BE2C (cell line): Measurements from ENCODE around the gene BCCIP.

Experiments
- DNase-seq: peaks from one replicate; pipeline ENCODE4 v3.0.0-alpha.2; 2020
- H3K27me3 ChIP-seq: fragments of 250-450 bp; sonication (Bioruptor Pico); 2 replicates; pipeline ENCODE4 v1.5.1; 2020; ENCODE audit warnings: mild to moderate bottlenecking
- H3K36me3 ChIP-seq: fragments of 250-450 bp; sonication (Bioruptor Pico); 2 replicates; pipeline ENCODE4 v1.5.1; 2020; ENCODE audit warnings: mild to moderate bottlenecking
- H3K4me1 ChIP-seq: fragments of 250-450 bp; sonication (Bioruptor Pico); 2 replicates; pipeline ENCODE4 v1.5.1; 2020
- H3K4me3 ChIP-seq: 2 replicates; pipeline ENCODE4 v1.5.1; 2011; ENCODE audit warnings: low read depth, low read length
- H3K9me3 ChIP-seq: fragments of 250-450 bp; sonication (Bioruptor Pico); 2 replicates; pipeline ENCODE4 v1.5.1; 2020
- CTCF ChIP-seq: IDR thresholded peaks from 2 replicates; pipeline ENCODE4 v1.5.1; 2012; ENCODE audit warnings: mild to moderate bottlenecking, low read depth, low read length

The BCCIP gene

GRCh38 chr10:125817337-125817946 is 5.9 kb upstream of the BCCIP start:
- no peaks in the 10 kb centered on the region for H3K4me1 ChIP-seq
- H3K36me3 ChIP-seq = peaks cover 6% of the 10 kb centered on the region
- no peaks in the 10 kb centered on the region for H3K27me3 ChIP-seq
- TF ChIP-seq CTCF = no peak
- no peak overlapping the region for H3K4me3 ChIP-seq
- no peaks in the 10 kb centered on the region for H3K9me3 ChIP-seq
- DNase-seq = no peak

- no peak for TF ChIP-seq CTCF
- Histone ChIP-seq H3K4me1 (no peaks in the 10 kb centered on the region), H3K9me3 (no peaks in the 10 kb centered on the region), H3K27me3 (no peaks in the 10 kb centered on the region), H3K36me3 (peaks cover 6% of the 10 kb centered on the region; the same call in 1 of the 2 replicates), H3K4me3 (no peak overlapping the region)
- DNase-seq = no peak
Measured at GRCh38 chr10:125820701-125821100, 2.6 kb upstream of the BCCIP start.

GRCh38 chr10:125823663-125824251 is 411 bp downstream of the BCCIP start:
- TF ChIP-seq CTCF = no peak
- peaks cover 28% of the 10 kb centered on the region for H3K36me3 ChIP-seq
- H3K9me3 ChIP-seq = no peaks in the 10 kb centered on the region
- peak overlapping the region; percentile 100 for H3K4me3 ChIP-seq
- no peak for DNase-seq
- no peaks in the 10 kb centered on the region for H3K4me1 ChIP-seq
- H3K27me3 ChIP-seq = no peaks in the 10 kb centered on the region

- H3K27me3 ChIP-seq = no peaks in the 10 kb centered on the region
- no peak for DNase-seq
- H3K4me3 ChIP-seq = peak overlapping the region; percentile 100
- no peak for TF ChIP-seq CTCF
- H3K36me3 ChIP-seq = peaks cover 38% of the 10 kb centered on the region
- H3K9me3 ChIP-seq = no peaks in the 10 kb centered on the region
- H3K4me1 ChIP-seq = no peaks in the 10 kb centered on the region
Measured at GRCh38 chr10:125824736-125825135, 1.4 kb downstream of the BCCIP start.

- H3K4me3 ChIP-seq = no peak overlapping the region
- DNase-seq = no peak
- H3K9me3 ChIP-seq = no peaks in the 10 kb centered on the region
- H3K36me3 ChIP-seq = peaks cover 58% of the 10 kb centered on the region
- TF ChIP-seq CTCF = no peak
- no peaks in the 10 kb centered on the region for H3K27me3 ChIP-seq
- H3K4me1 ChIP-seq = no peaks in the 10 kb centered on the region
Measured at GRCh38 chr10:125827133-125827532, 3.8 kb downstream of the BCCIP start.

GRCh38 chr10:125828311-125828710 is 5.0 kb downstream of the BCCIP start:
- TF ChIP-seq CTCF = no peak
- Histone ChIP-seq H3K36me3 (peaks cover 67% of the 10 kb centered on the region), H3K4me3 (no peak overlapping the region), H3K9me3 (no peaks in the 10 kb centered on the region), H3K27me3 (no peaks in the 10 kb centered on the region), H3K4me1 (no peaks in the 10 kb centered on the region)
- no peak for DNase-seq
